CMK (cell line): ENCODE measurements around the gene OCA2.
"Not testable (repeated sequence)": the region's sequence is repeated elsewhere in the genome, so short reads cannot be mapped to it uniquely, and the experiment has no call there.

Experiments used
- DNase-seq: peaks from one replicate; pipeline ENCODE4 v3.0.0-alpha.2; 2010; ENCODE audit warnings: low read depth

The OCA2 gene

DNA sequence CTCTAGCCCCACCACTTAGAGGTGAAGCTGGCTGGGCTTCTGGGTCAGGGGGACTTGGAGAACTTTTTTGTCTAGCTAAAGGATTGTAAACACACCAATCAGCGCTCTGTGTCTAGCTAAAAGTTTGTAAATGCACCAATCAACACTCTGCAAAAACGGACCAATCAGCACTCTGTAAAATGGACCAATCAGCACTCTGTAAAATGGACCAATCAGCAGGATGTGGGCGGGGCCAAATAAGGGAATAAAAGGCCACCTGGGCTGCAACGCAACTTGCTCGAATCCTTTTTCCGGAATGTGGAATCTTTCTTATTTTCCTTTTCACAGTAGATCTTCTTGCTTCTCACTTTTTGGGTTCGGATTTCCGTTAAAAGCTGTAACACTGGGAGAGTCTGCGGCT, 385.3 kb downstream of the OCA2 start:
- not testable (repeated sequence) for DNase-seq

DNA sequence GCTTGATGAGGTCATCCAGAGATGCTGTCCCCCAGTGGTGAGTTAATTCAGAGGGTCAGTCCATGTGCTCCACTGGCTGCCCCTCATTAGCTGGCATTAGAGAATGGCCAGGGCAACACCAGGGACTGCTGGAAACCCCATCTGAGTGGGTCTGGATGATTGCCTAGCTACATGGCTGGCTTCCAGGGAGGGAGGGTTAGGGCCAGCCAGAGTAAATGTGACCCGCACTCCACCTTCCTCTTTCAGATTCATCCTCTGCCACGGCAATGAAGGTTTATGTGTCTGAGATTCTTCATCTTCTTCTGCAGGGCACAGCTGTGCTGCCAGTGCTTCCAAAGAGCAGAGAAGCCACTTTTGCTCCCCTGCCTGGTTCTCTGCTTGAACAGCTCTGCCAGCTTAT, 391.9 kb downstream of the OCA2 start:
- no peak for DNase-seq

DNA sequence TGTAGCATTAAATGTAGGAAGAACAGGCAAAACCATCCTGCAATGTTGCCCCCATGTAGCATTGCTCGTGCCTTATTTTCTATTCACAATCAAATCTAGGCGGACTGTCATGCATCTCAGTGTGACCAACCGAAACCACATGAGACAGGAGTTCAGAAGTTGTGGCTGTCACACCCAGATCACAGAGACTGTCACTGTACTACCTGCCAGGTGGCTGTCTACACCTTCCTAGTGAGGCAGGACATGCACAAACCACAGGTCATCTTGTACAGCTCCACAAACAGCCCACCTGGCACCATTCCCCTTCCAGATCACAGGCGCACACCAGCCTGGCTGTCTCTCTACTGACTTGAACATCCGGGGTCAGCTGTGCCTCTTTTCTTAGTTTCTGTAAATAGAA, 392.8 kb downstream of the OCA2 start:
- no peak for DNase-seq

DNA sequence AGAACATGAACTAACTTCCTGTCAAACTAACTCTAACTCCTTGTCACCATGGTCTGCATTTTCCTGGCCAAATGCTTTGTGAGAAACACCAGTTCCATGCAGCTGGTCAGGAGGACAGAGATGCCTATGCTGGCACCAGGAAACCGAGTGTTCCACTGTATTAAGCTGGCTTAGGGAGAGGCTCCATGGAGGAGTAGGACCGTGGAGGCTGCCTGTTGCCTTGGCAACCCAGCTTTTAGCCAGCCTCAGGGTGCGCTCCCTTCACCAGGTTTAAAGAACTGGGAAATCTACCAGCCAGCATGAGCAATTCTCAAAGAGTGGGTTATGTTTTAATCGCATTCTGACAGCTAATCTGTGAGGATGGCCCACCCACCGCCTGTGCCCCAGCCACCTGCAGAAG, 394.1 kb downstream of the OCA2 start:
- no peak for DNase-seq
